HG03108 (cell line): Measurements from ENCODE around the gene SAGE1.
"Not testable (repeated sequence)": the region's sequence is repeated elsewhere in the genome, so short reads cannot be mapped to it uniquely, and the experiment has no call there.

Experiments
- ATAC-seq: cut with Tn5 transposase; IDR thresholded peaks from one replicate; pipeline ENCODE4 v1.9.1; 2021; ENCODE audit warnings: moderate library complexity; ENCODE audit not compliant: unreplicated experiment

Gene SAGE1, protein sequence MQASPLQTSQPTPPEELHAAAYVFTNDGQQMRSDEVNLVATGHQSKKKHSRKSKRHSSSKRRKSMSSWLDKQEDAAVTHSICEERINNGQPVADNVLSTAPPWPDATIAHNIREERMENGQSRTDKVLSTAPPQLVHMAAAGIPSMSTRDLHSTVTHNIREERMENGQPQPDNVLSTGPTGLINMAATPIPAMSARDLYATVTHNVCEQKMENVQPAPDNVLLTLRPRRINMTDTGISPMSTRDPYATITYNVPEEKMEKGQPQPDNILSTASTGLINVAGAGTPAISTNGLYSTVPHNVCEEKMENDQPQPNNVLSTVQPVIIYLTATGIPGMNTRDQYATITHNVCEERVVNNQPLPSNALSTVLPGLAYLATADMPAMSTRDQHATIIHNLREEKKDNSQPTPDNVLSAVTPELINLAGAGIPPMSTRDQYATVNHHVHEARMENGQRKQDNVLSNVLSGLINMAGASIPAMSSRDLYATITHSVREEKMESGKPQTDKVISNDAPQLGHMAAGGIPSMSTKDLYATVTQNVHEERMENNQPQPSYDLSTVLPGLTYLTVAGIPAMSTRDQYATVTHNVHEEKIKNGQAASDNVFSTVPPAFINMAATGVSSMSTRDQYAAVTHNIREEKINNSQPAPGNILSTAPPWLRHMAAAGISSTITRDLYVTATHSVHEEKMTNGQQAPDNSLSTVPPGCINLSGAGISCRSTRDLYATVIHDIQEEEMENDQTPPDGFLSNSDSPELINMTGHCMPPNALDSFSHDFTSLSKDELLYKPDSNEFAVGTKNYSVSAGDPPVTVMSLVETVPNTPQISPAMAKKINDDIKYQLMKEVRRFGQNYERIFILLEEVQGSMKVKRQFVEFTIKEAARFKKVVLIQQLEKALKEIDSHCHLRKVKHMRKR

DNA sequence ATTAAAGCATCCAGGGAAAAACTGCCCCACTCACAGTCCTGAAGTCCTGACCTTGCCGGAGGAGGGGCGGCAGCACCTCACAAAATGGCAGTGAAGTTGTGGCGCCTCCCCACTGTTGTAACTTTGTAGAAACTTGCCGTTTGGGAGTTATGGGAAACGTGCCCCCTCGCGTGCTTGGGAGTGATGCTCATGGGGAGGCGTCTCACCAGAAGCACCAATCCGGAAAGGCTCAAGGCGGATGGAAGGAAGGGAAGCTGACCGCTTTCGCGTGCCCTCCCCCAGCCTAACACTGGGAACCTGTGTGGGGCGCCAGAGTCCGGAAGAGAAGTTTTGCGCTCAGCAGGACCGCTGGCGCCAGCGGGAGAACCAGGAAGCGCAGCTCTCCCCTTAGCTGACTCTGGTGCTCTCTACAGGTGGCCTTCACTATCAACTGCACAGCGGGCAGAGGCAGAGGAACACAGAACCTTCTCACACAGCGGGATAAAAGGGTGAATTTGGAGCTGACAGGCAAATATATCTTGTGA is at the start of gene SAGE1, which contains the start of gene CT45A10:
TSS of gene SAGE1 (plus strand) at position 423 of the 524 bp plus-strand sequence. CDS start 2,527 bp downstream, outside the sequence.
TSS of gene CT45A10 (minus strand) at position 151 of the 524 bp plus-strand sequence. CDS start 8,100 bp downstream, outside the sequence.
- ATAC-seq = no peak

DNA sequence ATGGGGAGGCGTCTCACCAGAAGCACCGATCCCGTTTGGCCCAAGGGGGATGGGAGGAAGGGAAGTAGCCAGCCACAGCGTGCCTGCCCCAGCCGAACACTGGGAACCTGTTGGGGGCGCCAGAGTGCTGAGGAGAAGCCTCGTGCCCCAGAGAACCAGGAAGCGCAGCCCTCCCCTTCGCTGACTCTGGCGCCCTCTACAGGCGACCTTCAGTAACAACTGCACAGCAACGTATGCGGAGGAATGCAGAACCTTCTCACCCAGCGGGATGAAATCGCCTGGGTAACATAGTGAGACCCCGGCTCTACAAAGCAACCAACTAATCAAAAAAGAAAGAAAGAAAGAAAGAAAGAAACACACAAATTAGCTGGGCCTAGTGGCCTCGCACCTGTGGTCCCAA is 39.1 kb upstream of the SAGE1 start, which contains the start of gene CT45A8:
TSS of gene CT45A8 (minus strand) at position 101 of the 400 bp plus-strand sequence. CDS start 3,755 bp downstream, outside the sequence.
- not testable (repeated sequence) for ATAC-seq

DNA sequence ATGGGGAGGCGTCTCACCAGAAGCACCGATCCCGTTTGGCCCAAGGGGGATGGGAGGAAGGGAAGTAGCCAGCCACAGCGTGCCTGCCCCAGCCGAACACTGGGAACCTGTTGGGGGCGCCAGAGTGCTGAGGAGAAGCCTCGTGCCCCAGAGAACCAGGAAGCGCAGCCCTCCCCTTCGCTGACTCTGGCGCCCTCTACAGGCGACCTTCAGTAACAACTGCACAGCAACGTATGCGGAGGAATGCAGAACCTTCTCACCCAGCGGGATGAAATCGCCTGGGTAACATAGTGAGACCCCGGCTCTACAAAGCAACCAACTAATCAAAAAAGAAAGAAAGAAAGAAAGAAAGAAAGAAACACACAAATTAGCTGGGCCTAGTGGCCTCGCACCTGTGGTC is 21.8 kb upstream of the SAGE1 start, which contains the start of gene CT45A9:
TSS of gene CT45A9 (minus strand) at position 101 of the 400 bp plus-strand sequence. CDS start 3,751 bp downstream, outside the sequence.
- ATAC-seq = not testable (repeated sequence)

DNA sequence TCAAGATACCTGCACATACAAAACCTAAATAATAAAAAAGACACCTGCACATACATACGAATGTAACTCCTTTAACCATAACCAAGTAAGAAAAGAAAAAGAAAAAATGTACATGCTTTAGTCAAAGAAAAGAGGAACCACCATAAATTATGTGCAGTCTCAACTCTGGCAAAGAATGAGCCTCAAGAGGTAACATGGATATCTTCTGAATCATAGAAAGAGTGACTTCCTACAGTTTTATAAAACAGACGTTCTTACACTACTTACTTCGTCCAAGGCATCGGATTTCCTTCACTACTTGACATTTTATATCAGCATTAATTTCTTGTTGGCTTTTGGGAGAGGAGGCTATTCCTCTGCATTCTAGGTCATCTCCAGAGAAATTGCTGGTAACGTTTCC is 10.8 kb upstream of the SAGE1 start:
- not testable (repeated sequence) for ATAC-seq

DNA sequence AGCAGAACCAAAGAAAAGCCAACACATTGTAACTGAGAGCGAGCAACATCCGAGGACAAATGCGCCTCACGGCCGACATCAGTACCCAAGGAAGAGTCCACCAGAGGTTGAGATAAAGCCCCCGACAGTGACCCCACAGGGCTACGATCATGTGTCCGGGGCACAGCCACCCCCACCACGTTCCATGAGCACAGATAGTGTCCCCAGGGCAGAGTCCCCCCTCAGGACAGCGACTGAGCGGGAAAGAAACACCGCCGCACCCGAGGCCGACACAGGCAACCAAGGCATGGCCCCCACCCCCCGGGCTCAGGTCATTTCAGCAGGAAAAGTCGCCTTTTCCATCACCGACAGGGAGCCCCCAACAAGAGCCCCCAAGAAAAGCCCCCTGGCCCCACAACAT is 5.3 kb upstream of the SAGE1 start:
- ATAC-seq = not testable (repeated sequence)

DNA sequence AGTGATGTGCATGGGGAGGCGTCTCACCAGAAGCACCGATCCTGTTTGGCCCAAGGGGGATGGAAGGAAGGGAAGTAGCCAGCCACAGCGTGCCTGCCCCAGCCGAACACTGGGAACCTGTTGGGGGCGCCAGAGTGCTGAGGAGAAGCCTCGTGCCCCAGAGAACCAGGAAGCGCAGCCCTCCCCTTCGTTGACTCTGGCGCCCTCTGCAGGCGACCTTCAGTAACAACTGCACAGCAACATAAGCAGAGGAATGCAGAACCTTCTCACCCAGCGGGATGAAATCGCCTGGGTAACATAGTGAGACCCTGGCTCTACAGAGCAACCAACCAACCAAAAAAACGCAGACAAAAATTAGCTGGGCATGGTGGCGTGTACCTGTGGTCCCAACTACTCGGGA is 4.5 kb upstream of the SAGE1 start:
- not testable (repeated sequence) for ATAC-seq

DNA sequence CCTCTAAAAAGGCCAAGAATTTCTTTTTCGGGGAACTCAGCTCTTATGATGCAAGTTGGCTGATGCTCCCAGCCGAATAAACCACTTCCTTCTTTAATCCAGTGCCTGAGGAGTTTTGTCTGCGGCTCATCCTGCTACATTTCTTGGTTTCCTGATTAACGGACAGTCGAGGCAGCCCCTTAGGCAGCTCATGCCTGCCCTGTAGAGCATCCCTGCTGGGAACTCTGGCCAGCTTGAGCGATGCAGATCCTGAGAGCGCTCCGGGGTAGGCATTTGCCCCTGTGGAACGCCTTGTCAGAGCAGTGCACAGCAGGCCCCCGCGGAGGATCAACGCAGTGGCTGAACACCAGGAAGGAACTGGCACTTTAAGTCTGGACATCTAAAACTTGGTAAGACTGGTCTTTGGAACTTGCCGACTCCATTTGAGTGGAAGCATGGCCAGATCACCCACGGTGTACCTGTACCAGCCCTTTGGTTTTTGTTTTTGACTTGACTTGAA is 3.4 kb upstream of the SAGE1 start:
- no peak for ATAC-seq

DNA sequence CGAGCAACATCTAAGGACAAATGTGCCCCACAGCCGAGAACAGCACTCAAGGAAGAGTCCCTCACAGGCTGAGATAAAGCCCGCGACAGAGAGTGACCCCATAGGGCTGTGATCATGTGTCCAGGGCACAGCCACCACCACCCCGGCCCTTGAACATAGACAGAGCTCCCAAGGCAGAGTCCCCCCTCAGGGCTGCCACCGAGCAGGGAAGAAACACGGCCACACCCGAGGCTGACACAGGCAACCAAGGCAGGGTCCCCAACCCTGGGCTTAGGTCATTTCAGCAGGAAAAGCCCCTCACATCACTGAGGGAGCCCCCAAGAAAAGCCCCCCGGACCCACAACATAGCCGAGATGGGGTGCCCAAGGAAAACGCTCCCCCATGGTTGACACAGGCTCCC is 735 bp upstream of the SAGE1 start:
- no peak for ATAC-seq

DNA sequence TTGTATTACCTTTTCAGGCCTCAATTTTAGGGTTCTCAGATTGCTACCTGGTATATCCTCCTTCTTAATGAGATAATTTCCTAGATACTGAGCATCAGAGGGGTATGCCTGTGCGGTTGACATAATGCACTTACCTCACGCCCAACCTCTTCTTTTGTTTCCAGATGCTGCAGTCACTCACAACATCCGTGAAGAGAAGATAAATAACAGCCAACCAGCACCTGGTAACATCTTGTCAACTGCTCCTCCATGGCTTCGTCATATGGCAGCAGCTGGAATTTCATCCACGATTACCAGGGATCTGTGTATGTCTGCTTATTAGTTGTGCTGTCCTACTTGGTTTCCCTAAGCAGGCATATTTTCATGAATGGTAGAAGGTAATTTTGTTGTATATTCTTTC is 16.7 kb downstream of the SAGE1 start:
- no peak for ATAC-seq

DNA sequence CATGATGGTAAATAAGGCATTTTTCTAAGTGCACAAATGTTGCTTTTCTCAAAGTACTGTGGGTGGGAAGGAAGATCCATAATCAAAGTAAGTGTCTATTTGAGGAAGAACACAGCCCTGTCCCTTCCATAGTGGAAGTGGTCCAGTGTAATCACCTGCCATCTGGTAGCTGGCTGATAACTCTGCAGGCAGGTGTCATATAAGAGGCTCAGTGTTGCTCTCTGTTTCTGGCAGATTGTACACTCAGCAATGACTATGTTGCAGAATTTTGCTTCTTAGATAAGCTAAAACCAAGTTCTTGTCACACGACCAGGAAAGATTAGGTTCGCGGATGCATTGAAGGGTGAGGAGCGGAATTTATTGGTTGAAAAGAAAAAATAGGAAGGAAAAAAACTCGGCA is 20.9 kb downstream of the SAGE1 start:
- ATAC-seq = no peak

DNA sequence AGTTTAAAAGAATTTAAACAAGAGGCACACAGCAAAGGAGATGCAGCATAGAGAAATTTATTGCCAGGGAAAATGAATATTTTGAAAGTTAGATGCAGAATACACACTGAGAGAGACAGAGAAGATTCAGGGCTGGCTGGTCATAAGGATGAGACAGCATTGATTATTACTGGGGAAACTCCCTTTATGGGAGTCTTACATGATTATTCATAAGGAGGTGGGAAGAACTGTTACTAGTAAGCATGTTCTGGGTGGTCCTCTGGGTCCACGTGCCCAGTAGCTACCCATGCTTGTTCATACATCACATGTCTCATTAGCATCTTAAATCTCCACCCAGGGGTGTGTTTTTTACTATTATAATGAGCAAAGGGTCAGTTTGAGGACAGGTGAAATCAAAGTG is 27.0 kb downstream of the SAGE1 start:
- ATAC-seq = not testable (repeated sequence)

DNA sequence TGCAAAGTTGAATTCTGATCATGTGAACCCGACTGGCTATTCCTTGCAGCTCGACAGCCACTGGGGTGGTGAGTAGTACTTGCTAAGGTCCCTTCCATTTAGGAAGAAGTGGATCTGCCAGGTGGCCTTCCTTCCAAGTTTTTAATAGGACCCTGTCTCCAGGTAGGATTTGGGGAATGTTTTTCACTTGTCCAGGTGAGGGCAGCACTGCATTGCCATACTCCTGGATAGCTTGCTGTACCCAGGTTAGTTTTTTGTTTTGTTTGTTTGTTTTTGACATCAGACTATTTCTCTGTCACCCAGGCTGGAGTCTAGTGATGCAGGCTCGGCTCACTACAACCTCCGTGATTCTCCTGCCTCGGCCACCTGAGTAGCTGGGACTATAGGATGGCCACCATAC is 29.8 kb downstream of the SAGE1 start:
- no peak for ATAC-seq

DNA sequence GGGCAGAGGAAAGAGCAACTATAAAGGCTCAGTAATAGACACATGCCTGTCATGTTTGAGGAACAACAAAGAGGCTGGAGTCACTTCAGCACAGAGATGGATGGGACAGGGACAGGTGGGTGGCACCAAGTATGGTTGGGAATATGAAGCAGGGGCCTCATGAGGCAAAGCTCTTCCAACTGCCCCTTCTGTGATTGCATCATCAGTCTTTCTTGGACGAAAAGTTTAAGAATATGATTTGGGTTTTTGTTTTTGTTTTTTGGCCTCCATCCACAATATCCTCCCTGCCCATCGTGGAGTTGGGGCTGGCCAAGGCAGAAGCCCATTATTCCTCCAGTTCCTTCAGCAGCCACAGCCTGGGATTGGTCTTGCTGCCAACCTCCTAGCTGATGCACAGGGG is 34.4 kb downstream of the SAGE1 start:
- no peak for ATAC-seq

DNA sequence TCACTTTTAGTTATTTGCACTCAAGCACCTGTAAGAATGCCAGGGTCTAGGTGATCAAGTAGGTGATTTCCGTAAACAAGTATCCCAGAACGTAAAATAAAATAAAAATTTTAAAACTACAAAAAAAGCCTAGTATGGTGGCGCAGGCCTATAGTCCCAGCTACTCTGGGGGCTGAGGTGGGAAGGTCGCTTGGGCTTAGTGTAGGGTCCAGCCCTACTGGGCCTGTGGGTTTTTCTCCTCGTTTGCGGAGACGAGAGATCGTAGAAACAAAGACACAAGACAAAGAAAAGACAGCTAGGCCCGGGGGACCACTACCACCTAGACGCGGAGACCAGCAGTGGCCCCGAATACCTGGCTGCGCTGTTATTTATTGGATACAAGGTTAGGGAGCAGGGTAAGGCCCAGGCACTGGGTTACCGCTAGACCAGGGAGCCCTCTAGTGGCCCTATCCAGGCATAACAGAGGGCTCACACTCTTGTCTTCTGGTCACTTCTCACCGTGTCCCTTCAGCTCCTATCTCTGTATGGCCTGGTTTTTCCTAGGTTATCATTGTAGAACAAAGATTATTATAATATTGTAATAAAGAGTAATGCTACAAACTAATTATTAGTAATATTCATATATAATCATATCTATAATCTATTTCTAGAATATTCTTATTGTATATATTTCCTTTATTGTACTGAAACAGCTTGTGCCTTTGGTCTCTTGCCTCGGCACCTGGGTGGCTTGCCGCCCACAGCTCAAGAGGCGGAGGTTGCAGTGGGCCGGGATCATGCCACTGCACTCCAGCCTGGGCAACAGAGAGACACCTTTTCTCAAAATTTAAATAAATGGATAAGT is 38.4 kb downstream of the SAGE1 start:
- ATAC-seq = no peak

DNA sequence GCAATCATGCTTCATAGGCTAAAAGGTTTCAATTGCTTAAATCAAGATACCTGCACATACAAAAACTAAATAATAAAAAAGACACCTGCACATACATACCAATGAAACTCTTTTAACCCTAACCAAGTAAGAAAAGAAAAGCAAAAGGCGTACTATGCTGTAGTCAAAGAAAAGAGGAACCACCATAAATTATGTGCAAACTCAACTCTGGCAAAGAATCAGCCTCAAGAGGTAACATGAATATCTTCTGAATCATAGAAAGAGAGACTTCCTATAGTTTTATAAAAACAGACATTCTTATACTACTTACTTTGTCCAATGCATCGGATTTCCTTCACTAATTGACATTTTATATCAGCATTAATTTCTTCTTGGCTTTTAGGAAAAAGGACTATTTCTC is 51.0 kb downstream of the SAGE1 start:
- no peak for ATAC-seq

DNA sequence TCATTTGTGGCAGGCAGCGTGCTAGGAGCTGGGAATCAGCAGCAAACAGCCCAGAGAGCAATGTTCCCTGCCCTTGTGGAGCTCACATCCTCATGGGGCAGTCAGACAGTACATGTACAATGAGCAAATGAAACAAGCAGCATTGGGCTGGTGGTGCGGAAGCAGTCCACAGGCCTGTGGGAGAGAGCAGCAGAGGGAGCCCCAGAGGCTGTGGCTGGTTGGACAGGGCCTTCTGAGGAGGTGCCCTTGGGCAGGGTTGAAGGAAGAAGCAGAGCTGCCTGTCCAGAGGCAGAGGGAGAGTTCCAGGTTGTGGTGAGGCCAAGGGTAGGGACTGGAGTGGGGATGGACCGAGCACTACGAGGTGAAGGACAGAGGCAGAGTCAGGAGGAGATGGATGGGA is 57.8 kb downstream of the SAGE1 start:
- no peak for ATAC-seq
